HG03025 (cell line): ENCODE results near the gene ZNF683.
"Not testable (repeated sequence)": the region's sequence is repeated elsewhere in the genome, so short reads cannot be mapped to it uniquely, and the experiment has no call there.

Source experiments
- ATAC-seq: cut with Tn5 transposase; IDR thresholded peaks from one replicate; pipeline ENCODE4 v1.9.1; 2021; ENCODE audit warnings: mild to moderate bottlenecking, moderate library complexity; ENCODE audit not compliant: unreplicated experiment, low FRiP score

Gene ZNF683

DNA sequence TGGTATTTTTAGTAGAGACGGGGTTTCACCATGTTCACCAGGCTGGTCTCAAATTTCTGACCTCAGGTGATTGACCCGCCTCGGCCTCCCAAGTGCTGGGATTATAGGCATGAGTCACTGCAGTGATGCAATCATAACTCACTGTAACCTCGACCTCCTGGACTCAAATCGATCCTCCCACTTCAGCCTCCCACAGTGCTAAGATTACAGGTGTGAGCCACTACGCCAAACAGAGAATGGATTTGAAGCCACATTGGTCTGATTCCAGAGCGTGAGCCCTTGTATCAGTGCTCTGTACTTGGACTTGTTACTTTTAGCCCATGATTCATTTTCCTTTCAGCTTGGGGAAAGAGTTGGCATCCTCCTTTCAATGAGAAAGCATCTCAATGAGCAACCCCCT is 14.9 kb upstream of the ZNF683 start:
- no peak for ATAC-seq

DNA sequence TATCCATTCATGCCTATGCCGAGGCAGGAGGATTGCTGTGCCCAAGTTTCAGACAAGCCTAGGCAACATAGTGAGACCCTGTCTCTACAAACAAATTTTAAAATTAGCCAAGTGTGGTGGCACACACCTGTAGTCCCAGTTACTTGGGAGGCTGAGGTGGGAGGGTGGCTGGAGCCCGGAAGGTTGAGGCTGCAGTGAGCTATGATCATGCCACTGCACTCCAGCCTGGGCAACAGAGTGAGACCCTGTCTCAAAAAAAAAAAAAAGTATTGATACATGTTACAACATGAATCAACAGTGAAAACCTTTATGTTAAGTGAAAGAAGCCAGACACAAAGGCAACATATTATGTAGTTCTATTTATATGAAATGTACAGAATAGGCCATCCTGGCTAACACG is 12.5 kb upstream of the ZNF683 start:
- not testable (repeated sequence) for ATAC-seq

DNA sequence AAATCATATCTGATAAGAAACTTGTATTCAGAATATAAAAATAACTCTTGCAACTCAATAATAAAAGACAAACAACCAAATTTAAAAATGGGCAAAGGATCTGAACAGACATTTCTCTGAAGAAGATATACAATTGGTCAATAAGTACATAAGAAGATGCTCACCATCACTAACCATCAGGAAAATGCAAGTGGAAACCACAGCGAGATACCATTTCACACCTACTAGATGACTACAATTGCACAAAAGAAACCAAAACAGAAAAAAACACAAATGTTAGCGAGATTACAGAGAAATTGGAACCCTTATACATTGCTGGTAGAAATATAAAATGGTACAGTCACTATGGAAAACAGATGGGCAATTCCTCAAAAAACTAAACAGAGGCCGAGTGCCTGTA is 11.5 kb upstream of the ZNF683 start:
- ATAC-seq = no peak

DNA sequence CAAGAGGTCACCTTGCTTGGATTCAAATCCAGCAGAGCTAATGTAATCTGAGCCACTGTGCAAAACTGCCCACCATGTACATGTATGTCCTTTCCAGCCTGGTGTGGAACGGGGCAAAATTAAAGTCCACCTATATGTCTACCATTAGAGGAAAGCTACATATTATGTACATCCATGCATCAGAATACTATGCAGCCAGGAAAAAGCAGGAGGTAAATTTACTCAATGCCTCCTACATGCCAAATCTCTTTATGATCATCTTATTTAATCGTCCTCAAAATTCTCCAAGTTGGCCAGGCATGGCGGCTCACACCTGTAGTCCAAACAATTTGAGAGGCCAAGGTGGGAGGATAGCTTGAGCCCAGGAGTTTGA is 6.3 kb upstream of the ZNF683 start:
- ATAC-seq = no peak

DNA sequence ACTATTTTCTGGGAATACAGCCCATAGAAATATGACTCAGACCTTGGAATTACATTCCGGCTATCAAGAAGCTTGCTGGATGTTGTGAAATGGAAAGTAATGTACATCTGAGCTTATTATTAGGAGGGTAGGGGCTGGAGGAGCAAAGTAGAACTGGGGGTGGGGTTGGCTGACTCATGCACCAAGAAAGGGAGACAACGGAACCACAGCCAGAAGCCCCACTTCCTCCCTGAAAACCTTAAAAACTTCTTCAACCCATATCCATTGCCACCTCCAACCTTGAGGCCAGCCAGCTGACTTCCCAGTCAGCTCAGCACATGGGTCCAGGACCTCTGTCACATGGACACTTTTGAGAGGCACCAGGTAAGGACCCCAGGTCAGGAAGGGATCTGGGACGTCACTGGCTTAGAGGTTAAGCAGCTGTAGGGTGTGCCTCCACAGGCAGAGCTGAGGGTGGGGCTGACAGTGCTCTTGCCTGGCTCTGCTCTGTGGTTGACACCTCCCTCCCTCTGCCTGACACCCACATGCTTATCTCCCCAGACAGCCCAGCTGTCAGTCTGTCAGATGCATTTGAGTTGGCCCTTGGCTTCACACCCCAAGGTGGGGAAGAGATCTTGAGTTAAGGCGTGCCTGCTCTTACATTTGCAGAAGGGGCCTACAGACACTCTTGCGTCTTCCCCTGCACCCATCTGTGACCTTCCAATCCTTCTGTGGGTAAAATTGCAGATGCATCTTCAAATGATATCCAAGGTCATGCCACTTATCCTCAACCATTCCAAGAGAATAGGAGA is 5.7 kb upstream of the ZNF683 start:
- no peak for ATAC-seq

DNA sequence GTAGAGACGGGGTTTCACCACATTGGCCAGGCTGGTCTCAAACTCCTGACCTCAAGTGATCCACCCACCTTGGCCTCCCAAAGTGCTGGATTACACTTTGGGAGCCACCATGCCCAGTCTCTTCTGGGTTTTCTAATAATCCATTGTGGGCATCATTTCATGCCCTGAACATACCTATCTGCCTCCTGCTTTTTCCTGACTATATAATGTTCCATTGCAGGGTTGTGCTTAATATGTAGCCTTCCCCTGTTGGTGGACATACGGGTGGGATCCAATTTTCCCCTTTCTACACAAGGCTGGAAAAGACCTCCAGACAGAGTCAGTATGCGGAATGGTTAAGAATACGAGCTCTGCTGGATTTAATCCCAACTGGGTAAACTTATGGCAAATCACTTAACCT is 3.5 kb upstream of the ZNF683 start:
- no peak for ATAC-seq

DNA sequence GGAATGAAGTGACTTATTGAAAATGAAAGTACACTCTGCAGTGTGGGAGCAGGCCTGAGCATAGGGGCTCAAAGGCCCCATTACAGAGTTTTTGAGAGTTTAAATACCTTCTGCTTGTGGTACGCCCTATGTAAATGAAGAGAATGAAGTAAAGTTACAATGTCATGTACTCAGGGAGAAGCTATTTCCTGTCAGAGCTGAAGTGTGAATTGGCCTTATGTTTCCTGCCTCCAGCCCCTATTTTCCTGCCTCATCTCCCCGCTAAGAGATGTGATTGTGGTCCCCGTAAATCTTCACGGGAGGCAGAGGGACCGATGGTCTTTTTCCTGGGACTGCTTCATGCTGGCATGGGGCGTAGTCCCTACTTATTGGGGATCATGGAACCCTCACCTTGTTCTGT is 2.5 kb upstream of the ZNF683 start:
- no peak for ATAC-seq

DNA sequence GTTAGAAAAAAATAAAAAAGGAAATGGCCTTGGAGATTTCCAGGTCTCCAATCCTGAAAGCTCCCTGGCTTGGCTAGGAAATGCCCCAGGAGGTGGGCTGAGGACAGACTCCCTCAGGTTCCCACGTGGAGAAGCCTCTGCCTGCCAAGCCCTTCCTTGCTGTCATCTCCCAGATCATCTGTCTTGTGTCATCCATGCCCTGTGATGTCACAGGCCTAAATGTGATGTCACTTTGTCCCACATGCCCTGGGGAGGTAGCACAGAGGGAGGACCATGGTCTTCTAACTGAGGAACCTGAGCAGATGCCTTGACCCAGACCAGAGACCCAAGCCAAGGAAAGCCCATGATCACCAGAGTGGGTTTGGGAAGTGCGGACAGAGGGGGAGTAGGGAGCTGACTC is 1.8 kb upstream of the ZNF683 start:
- not testable (repeated sequence) for ATAC-seq

DNA sequence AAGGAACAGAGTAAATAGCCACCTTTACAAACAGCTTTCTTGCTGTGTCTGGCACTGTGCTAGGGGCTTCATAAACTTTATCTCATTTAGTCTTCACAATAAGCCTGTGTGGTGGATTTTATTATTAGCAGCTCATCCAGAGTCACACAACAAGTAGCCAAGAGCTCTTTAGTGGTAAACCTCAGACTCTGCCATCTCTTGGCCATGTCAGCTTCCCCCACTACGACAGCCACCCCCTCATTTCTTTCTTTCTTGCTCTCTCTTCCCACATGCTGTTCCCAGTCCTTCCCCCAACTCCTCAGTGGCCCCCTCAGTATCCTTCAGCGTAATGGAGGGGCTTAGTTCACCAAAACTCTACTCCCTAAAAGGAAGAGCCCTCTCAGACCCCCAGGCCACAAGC is 1.2 kb upstream of the ZNF683 start:
- no peak for ATAC-seq

DNA sequence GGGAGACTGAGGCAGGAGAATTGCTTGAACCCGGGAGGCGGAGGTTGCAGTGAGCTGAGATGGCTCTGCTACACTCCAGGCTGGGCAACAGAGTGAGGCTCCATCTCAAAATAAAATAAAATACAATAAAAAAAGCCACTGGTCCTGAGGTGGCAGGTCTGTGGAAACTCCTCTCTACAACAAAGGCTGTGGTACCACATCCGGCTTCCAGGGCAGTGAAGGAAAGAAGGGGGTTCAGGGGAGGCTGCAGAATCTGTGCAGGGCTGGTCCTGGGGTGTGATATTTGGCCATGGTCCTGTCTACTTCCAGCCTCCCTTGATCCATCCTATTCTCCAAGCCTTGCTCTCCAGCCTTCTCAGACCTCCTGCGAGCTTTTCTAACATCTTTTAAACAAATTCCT is 731 bp upstream of the ZNF683 start:
- no peak for ATAC-seq

DNA sequence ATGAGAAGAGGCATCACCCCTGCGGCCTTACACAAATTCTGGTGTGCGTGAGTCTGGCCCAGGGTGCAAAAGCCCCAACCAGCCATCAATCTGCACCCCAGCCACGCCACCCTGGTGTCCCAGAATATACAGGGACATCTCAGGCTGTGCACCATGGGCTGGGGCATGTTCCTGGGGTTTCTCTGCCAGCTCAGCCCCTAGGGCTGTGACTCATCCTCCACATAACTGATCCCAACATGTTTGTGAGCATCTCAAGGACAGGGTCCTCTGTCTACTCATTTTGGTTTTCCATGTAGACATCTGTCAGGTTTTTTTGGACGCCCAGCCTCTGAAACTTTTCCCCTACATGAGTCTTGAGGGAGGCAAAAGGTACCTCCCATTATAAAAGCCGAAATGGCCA is 511 bp downstream of the ZNF683 start:
- no peak for ATAC-seq

DNA sequence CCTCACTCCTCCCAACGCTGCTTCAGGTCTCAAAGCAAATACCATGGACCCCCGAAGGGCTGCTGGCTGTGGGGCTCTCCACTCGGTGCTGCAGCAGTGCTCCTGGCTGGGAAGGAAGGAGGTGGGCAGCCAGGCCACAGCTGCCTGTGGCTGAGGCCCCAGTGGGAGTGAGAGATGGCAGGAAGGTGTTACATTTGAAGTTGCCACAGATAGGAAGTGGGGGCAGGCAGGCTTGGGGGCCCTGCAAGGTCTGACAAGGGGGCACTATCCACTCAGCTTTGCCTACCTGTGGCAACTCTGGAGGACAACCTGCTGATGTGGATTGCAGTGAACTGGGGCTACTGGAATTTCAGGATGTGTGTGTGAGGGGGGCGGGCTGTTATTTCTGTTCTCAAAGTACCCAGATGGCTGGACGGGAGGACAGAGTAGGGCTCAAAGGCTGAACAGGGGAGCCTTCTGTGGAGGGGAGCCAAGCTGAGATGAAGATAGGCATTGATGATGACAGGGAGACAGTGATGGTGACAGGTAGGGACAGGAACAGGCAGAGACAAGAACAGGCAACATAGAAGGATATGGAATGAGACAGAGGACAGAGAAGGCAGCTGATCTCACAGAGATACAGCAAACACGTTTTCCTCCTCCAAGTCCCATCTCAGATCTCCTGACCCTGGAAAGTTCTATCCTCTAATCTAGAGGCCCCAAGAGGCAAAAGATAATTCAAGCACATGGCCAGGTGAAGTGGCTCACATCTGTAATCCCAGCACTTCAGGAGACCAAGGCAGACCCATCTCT is 1.8 kb downstream of the ZNF683 start:
- no peak for ATAC-seq

DNA sequence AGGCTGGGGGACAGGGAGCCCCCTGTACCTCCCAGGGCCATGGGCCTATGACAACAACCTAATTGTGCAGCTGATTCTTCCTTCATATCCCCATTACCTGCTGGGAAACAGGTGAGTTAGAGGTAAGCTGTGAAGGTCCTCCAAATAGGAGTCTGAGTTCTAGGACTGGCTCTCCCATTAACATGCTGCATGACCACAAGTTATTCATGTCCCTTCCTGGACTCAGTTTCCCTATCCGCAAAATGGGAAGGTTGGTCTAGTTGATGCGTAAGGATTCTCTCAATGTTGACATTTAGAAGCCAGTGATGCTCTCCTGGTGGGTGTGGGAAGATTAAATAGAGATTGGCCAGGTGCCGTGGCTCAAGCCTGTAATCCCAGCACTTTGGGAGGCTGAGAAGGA is 4.1 kb downstream of the ZNF683 start:
- ATAC-seq = no peak

DNA sequence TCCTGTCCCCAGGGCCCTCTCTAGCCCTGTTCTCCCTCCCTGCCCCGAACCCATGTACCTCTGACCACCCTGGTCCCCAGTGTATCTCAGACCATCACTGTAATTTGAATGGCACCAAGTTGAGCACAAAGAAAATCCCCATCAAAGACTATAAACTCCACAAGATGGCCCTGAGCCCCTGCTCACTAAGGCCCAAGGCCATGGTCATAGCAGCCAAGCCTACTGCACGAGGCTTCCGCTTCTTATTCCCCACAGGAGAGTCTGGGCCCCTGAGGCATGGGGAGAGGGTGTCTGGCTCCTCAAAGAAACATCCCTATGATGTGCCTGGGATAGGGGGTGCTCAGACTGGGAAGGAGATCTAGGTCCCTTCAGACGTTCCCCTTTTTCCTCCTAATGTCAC is 4.5 kb downstream of the ZNF683 start:
- no peak for ATAC-seq

DNA sequence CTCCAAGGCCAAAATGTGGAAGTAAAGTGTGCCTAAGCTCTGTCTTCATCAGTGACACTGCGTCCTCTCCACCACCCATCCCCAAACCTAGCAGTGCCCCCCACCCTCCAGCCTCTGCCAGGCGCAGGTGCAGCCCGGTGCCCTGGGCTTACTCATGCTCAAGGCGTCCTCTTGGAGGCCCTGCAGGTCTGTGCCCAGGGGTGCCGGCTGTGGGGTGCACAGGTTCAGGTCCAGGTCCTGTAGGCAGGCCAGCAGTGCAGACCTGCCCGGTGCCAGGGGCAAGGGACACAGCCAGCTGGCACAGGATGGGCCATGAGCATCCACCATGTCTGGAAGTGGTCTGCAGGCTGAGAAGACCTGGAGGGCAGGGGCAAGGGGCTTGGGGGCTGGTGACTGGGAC is 5.1 kb downstream of the ZNF683 start:
- ATAC-seq = no peak

DNA sequence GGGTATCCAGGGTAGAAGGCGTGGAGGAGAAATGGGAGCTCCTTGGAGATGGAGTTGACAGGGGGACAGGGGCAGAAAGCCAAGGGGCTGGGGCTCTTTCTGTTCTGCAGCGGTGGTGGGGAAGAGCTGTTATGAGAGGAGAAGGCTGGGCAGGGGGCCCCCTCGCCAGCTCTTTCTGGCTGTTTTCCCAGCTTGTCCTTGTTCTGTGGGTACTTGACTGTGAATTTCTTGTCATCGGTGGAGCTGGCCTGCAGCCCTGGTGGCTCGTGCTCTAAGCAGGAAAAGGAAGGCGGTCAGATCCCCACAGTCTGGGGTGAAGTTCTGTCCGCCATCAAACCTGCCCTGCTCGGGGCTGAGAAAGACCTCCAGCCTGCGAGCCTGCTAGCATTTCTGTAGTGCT is 7.6 kb downstream of the ZNF683 start:
- ATAC-seq = no peak

DNA sequence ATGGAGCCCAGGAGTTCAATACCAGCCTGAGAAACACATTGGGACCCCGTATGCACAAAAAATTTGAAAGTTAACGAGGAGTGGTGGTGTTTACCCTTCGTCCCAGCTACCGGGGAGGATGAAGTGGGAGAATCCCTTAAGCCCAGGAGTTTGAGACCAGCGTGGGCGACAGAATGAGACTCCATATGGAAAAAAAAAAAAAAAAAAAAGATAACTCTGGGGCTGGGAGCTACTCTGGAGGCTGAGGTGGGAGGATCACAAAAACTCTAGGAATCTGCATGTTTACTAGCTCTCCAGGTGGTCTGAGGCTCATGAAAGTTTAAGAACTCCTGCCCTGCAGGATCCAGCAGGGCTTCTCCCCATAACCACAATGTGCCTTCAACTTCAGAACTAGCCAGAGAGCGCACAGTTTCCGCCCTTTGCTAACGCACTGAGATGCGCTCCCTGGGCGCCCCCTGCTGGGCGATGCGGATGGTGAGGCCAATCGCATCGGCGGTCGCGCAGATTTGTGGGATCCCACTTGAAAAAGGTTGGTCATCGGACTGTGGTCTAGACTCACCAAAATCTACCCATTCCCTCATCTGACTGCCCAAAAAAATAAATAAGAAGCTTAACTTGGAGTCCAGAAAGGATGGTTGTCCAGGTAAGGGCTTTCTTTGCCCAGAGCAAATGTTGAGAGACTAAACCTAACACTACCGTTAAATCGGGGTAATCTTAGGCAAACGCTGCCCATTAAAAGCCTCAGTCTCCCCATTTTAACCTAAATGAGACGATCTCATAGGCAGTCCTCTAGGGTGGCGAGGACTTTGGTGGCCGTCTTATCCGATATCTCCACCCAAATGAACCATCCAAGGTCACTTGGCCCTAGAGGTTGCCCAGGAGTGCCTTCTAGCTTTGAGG is 8.8 kb downstream of the ZNF683 start:
- no peak for ATAC-seq

DNA sequence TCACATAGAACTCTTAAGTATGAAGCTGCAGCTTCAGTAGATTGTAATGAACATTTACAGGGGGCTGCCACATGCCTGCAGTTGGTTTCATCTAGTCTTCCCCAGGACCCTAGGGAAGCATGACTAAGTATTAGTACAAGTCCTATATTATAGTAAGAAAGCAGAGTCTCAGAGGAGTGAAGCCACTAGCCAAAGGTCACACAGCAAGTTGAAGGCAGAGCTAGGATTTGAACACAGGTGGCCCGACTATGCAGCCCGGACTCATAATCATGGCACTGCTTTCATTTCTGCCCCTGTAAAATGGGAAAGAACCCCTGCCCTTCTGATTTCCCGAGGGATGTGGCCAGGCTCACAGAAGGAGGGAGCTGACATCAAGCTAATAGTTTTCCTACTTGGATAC is 10.2 kb downstream of the ZNF683 start:
- ATAC-seq = no peak

DNA sequence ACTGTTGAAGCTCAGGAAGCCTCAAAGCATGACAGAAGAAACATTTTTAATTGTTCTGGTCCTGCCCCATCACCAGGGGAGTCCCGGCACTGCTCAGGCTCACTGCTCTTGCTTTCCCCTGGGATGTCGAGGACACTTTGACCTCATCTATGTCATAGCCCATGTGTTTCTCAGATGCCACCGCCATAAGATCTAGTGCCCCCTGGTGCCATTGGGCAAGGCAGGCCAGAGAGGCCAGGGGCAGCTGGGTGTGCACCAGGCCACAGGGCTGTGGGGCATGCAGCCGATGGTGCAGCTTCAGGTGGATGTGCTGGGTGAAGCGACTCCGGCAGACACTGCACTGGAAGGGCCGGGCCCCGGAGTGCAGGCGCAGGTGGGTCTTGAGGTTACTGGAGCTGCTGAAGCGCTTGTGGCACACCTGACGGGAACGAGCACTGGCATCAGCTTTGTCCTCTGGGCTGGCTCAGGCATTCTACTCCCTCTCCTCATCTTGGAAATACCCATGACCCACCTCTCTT is 10.9 kb downstream of the ZNF683 start:
- ATAC-seq = no peak

DNA sequence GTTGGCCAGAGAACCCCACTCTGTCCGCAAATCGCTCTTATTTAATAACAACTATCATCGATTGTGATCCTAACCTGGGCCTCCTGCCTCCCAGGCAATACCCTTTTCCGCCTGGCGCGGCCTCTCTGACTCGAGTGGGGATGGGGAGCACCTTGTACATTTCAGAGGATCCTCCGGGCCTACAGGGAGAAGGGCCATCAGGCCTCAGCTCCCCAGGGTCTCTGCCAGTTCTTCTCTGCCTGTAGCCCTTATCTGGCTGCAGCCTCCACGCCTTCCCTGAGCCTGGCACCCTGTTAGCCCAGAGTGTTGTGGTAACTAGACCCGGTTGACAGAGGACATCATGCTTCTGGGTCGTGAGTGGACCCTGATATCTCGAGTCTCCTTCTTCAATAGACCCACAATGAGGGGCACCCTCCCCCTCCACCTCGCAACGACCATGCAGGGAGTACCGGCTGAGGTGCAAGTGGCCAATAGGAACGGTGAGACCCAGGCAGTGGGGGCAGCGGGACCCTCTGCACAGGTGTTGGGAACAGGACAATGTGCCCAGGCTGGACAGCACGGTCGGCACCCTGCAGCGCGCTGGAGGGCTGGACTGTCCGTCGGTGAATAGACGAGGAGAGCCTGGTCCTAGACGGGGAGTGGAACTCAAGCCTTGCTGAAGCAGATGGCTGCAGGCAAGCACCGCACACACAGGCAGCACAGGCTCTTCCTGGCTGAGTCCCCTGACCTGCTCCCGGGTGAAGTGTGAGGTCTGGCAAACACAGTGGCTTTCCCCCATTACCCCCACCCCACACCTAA is 11.5 kb downstream of the ZNF683 start:
- ATAC-seq = no peak
